Loucy (cell line): ENCODE data around the gene CABYR.

Experiments
- H2AFZ ChIP-seq: fragments of 200-600 bp; sonication (generic); 2 replicates; pipeline ENCODE4 v1.6.0; 2016; ENCODE audit warnings: antibody characterized with exemption, mild to moderate bottlenecking, low read length, moderate library complexity
- H3F3A ChIP-seq: fragments of 200-600 bp; 2 replicates; pipeline ENCODE4 v1.6.0; 2016; ENCODE audit warnings: antibody characterized with exemption, low read depth, mild to moderate bottlenecking
- H3K27me3 ChIP-seq: fragments of 200-600 bp; sonication (generic); 2 replicates; pipeline ENCODE4 v1.6.1; 2014; ENCODE audit warnings: low read length, mild to moderate bottlenecking; ENCODE audit not compliant: insufficient read depth, poor library complexity, severe bottlenecking
- H3K36me3 ChIP-seq: fragments of 200-600 bp; sonication (generic); 2 replicates; pipeline ENCODE4 v1.6.1; 2016; ENCODE audit warnings: low read length; ENCODE audit not compliant: insufficient read depth
- H3K4me1 ChIP-seq: fragments of 200-600 bp; sonication (generic); 2 replicates; pipeline ENCODE4 v1.5.1; 2014; ENCODE audit warnings: low read length, mild to moderate bottlenecking; ENCODE audit not compliant: insufficient read depth, poor library complexity, severe bottlenecking
- H3K4me2 ChIP-seq: fragments of 200-600 bp; sonication (generic); 2 replicates; pipeline ENCODE4 v1.6.0; 2014; ENCODE audit warnings: antibody characterized with exemption, low read length, low read depth, mild to moderate bottlenecking; ENCODE audit not compliant: poor library complexity, severe bottlenecking
- H3K4me3 ChIP-seq: fragments of 200-600 bp; sonication (generic); 2 replicates; pipeline ENCODE4 v1.5.1; 2014; ENCODE audit warnings: low read length, mild to moderate bottlenecking, mixed read lengths; ENCODE audit not compliant: poor library complexity, severe bottlenecking
- H3K79me2 ChIP-seq: fragments of 200-600 bp; sonication (generic); 2 replicates; pipeline ENCODE4 v1.6.1; 2014; ENCODE audit warnings: low read length; ENCODE audit not compliant: insufficient read depth
- H3K9ac ChIP-seq: fragments of 200-600 bp; sonication (generic); 2 replicates; pipeline ENCODE4 v1.6.0; 2014; ENCODE audit warnings: mild to moderate bottlenecking, low read depth, low read length, moderate library complexity; ENCODE audit not compliant: poor library complexity, severe bottlenecking
- H3K9me2 ChIP-seq: fragments of 200-600 bp; sonication (generic); replicated peaks from 2 replicates; pipeline ENCODE4 v1.6.1; 2016; ENCODE audit warnings: low read depth, low read length, mixed read lengths
- H3K9me3 ChIP-seq: fragments of 200-600 bp; sonication (generic); 2 replicates; pipeline ENCODE4 v1.6.1; 2014; ENCODE audit warnings: mild to moderate bottlenecking, antibody characterized with exemption, low read length, low read depth; ENCODE audit not compliant: insufficient read depth
- H4K20me1 ChIP-seq: fragments of 200-600 bp; sonication (generic); 2 replicates; pipeline ENCODE4 v1.6.0; 2014; ENCODE audit warnings: antibody characterized with exemption, low read length, mild to moderate bottlenecking; ENCODE audit not compliant: insufficient read depth, poor library complexity, severe bottlenecking
- CTCF ChIP-seq: fragments of 200-600 bp; sonication (generic); conservative IDR thresholded peaks from 2 replicates; pipeline ENCODE4 v1.5.1; 2014; ENCODE audit warnings: mild to moderate bottlenecking, antibody characterized with exemption, low read length
- EZH2phosphoT487 ChIP-seq: fragments of 200-600 bp; IDR thresholded peaks from 2 replicates; pipeline ENCODE4 v1.6.1; 2018; ENCODE audit warnings: antibody characterized with exemption, mild to moderate bottlenecking, moderate library complexity, borderline replicate concordance

Gene CABYR

GRCh38 chr18:24115628-24116027 lies 23.2 kb upstream of the CABYR start:
- Histone ChIP-seq H3K9me3 (no peaks in the 10 kb centered on the region), H3K36me3 (peaks cover 26% of the 10 kb centered on the region), H3K4me2 (no peak overlapping the region), H3K9me2 (no peaks in the 10 kb centered on the region), H3K4me1 (peaks cover 13% of the 10 kb centered on the region), H3K4me3 (no peak overlapping the region), H3F3A (no peaks in the 10 kb centered on the region), H3K79me2 (no peaks in the 10 kb centered on the region), H4K20me1 (no peaks in the 10 kb centered on the region), H2AFZ (no peak overlapping the region), H3K9ac (no peak overlapping the region), H3K27me3 (no peaks in the 10 kb centered on the region)
- no peak for TF ChIP-seq CTCF
- TF ChIP-seq EZH2phosphoT487: no peak

- Histone ChIP-seq H3K4me1 (peaks cover 13% of the 10 kb centered on the region), H3K9ac (no peak overlapping the region)
- TF ChIP-seq CTCF (peak; percentile 85), EZH2phosphoT487 (no peak)
Observed at GRCh38 chr18:24118750-24119577, 19.9 kb upstream of the CABYR start.

GRCh38 chr18:24120676-24121075 lies 18.2 kb upstream of the CABYR start:
- Histone ChIP-seq H3K9ac (no peak overlapping the region), H3K9me2 (no peaks in the 10 kb centered on the region), H3K4me2 (no peak overlapping the region), H3K27me3 (no peaks in the 10 kb centered on the region), H3K4me1 (peaks cover 6% of the 10 kb centered on the region), H3K36me3 (peaks cover 39% of the 10 kb centered on the region), H3K9me3 (no peaks in the 10 kb centered on the region), H3K79me2 (no peaks in the 10 kb centered on the region), H4K20me1 (no peaks in the 10 kb centered on the region), H2AFZ (no peak overlapping the region), H3K4me3 (no peak overlapping the region), H3F3A (no peaks in the 10 kb centered on the region)
- TF ChIP-seq CTCF: no peak
- TF ChIP-seq EZH2phosphoT487: no peak

More at GRCh38 chr18:24118750-24119577, 19.9 kb upstream of the CABYR start:
- H3K27me3 ChIP-seq: no peaks in the 10 kb centered on the region
- no peak overlapping the region for H2AFZ ChIP-seq
- no peak overlapping the region for H3K4me2 ChIP-seq
- no peaks in the 10 kb centered on the region for H3K79me2 ChIP-seq
- H3K9me2 ChIP-seq: no peaks in the 10 kb centered on the region
- no peaks in the 10 kb centered on the region for H3K9me3 ChIP-seq
- H3K36me3 ChIP-seq: peaks cover 38% of the 10 kb centered on the region
- H4K20me1 ChIP-seq: no peaks in the 10 kb centered on the region
- H3F3A ChIP-seq: no peaks in the 10 kb centered on the region
- no peak overlapping the region for H3K4me3 ChIP-seq
